ENCODE measurements around the gene LAIR1.
"Not testable (repeated sequence)": the region's sequence is repeated elsewhere in the genome, so short reads cannot be mapped to it uniquely, and the experiment has no call there.

The LAIR1 gene

DNA sequence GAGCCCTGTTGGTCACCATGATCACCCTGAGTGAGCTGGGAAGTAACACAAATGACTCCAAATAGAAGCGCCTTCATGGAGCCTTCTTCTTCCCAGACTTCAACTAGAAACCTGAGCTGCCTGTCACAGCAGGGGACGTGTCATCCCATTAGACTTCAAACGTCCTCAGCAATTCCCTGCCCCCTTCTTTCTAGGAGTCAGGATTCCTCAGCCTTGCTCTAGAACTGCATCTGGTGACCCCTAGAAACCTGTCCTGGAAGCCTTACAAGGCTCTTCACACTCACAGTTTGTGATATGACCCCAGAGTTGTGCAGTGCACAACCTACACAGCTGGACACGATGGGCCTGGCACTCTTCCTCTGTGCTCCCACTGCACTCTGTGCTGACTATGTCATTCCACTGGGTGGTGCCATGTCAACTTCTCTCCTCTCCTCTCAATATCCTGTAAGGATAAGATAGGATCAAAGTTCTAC lies 26.9 kb upstream of the LAIR1 start:
- peaks cover 7% of the 10 kb centered on the region for H3K4me1 ChIP-seq (ENCODE audit: control insufficient read depth, insufficient read depth, low read length)
- H3K9me3 ChIP-seq (ENCODE audit: control insufficient read depth, low read length), result no peaks in the 10 kb centered on the region
- no peaks in the 10 kb centered on the region for H3K36me3 ChIP-seq (ENCODE audit: control insufficient read depth, insufficient read depth, low read length)
- H3K4me3 ChIP-seq (ENCODE audit: low read length), result no peak overlapping the region
- H3K9ac ChIP-seq (ENCODE audit: low read length), result no peak overlapping the region
- peaks cover 10% of the 10 kb centered on the region for H3K27me3 ChIP-seq (ENCODE audit: control insufficient read depth, insufficient read depth, low read length)

DNA sequence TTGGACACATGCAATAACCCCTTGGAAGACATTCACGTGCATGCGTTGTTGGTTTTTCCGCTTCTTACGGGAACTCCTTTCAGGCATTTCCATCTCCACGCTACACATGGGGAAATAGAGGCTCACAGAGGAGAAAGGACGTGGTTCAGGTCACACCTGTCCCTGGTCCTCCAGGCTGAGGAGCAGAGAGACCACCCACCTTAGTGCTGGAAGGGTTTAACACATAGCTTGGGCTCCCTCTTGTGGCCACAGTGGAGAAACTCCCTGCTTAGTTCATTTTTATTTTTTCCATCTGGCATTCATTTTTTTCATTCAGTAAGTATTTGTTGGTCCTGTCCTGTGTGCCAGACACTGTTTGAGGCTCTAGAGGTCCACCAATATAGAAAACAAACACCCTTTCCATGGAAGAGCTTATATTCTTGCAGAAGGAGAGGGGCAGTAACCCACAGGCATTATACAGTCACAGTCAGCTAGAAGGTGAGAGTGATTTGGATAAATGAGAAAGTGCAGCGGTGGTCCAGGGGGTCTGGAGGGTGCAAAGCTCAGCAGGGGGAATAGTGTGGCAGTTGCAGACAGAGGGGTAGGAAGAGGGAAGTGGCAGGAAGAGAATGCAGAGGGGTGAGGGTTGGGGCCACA lies 26.3 kb upstream of the LAIR1 start:
- Histone ChIP-seq H3K27me3 (ENCODE audit: control insufficient read depth, insufficient read depth, low read length) (peaks cover 10% of the 10 kb centered on the region), H3K9me3 (ENCODE audit: control insufficient read depth, low read length) (no peaks in the 10 kb centered on the region), H3K9ac (ENCODE audit: low read length) (no peak overlapping the region), H3K4me1 (ENCODE audit: control insufficient read depth, insufficient read depth, low read length) (peaks cover 7% of the 10 kb centered on the region), H3K4me3 (ENCODE audit: low read length) (no peak overlapping the region), H3K36me3 (ENCODE audit: control insufficient read depth, insufficient read depth, low read length) (no peaks in the 10 kb centered on the region)

DNA sequence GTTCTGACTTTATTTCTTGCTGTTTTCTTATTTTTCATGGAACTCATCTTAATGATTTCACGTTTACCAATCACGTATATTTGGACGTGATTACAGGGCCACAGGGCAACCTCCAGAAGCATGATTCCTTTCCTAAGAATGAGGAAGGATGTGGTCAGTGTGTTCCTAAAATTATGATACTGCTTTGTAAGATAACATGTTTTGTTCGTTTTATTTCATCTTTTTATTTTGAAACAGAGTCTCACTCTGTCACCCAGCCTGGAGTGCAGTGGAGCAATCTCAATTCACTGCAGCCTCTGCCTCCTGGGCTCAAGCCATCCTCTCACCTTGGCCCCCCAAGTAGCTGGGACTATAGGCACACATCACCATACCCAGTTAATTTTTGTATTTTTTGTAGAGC lies 24.8 kb upstream of the LAIR1 start:
- no peaks in the 10 kb centered on the region for H3K9me3 ChIP-seq (ENCODE audit: control insufficient read depth, low read length)
- H3K36me3 ChIP-seq (ENCODE audit: control insufficient read depth, insufficient read depth, low read length), result no peaks in the 10 kb centered on the region
- H3K27me3 ChIP-seq (ENCODE audit: control insufficient read depth, insufficient read depth, low read length), result peaks cover 10% of the 10 kb centered on the region
- no peak overlapping the region for H3K4me3 ChIP-seq (ENCODE audit: low read length)
- peaks cover 7% of the 10 kb centered on the region for H3K4me1 ChIP-seq (ENCODE audit: control insufficient read depth, insufficient read depth, low read length)
- H3K9ac ChIP-seq (ENCODE audit: low read length), result no peak overlapping the region

DNA sequence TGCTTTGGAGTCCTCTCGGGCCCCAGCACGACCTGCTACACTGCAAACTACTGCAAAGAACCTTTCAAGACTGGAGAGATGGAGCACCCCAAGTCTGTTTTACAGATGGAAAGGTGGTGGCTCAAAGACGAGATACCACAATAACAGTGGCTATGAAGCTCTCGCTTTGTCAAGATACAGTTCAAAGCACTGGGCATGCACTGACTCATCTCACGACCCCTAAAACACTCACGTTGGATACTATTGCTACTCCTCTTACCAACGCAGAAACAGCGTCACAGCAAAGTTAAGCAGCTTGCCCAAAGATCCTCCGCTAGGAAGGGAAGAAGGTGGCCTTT lies 24.0 kb upstream of the LAIR1 start:
- no peak overlapping the region for H3K4me3 ChIP-seq (ENCODE audit: low read length)

DNA sequence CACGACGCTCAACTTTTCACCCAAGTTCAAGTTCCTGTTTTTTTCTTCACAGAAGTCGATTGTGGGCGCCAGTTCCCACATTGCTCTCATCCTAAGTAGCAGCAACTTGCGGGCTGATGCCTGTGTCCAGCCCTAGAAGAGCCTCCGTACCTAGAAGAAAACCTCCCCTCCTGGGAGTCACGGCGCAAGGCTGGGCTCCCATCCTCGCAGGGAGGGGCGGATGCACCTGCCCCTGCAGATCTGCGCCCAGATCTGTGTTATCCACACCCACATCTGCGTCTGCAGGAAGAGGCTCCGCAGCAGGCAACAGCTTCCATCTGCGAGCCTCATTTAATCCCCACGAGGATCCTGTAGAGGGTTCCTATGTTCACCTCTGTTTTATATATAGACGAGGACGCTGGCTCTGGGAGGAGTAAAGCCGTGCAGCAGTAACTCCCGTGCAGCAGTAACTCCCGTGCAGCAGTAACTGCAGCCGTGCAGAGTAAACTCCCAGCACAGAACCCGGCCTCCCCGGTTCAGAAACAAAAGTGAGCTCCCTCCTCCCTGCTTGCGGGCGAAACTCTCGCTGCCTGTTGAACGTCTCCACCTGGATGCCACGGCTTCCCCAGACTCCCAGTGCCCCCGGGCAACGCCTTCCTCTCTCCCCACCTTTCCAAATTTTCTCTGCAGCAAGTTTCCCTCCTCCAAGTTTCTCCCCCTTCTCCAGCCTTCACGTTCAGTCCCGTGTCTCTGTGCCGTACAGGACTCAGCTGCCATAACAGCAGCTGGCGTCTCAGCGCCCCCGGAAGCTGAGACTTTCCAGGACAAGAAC lies 23.5 kb upstream of the LAIR1 start:
- Histone ChIP-seq H3K36me3 (ENCODE audit: control insufficient read depth, insufficient read depth, low read length) (no peaks in the 10 kb centered on the region), H3K9me3 (ENCODE audit: control insufficient read depth, low read length) (no peaks in the 10 kb centered on the region), H3K4me3 (ENCODE audit: low read length) (no peak overlapping the region), H3K27me3 (ENCODE audit: control insufficient read depth, insufficient read depth, low read length) (peaks cover 10% of the 10 kb centered on the region), H3K9ac (ENCODE audit: low read length) (peak overlapping the region; percentile 11), H3K4me1 (ENCODE audit: control insufficient read depth, insufficient read depth, low read length) (peaks cover 7% of the 10 kb centered on the region)

More for the DNA sequence above, 24.0 kb upstream of the LAIR1 start:
- Histone ChIP-seq H3K9ac (ENCODE audit: low read length) (peak overlapping the region; percentile 11), H3K36me3 (ENCODE audit: control insufficient read depth, insufficient read depth, low read length) (no peaks in the 10 kb centered on the region), H3K9me3 (ENCODE audit: control insufficient read depth, low read length) (no peaks in the 10 kb centered on the region), H3K27me3 (ENCODE audit: control insufficient read depth, insufficient read depth, low read length) (peaks cover 10% of the 10 kb centered on the region), H3K4me1 (ENCODE audit: control insufficient read depth, insufficient read depth, low read length) (peaks cover 7% of the 10 kb centered on the region)

DNA sequence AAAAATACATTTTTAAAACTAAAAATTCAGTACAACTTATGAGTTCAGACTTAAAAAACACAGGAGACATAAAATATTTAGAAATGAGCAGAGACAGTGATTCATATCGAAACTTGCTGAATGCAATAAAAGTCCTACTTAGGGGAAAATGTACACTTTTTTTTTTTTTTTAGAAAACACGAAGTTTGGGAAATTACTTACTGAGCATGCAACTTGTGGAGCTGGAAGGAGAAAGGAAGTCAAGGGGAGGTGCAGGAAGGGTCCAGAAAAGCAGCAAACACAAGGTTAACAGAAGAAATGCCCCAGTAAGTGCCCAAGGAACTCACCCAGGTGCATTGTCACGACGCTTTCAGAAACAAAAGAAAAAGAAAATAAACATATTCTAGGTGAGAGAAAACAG lies 18.6 kb upstream of the LAIR1 start:
- H3K27me3 ChIP-seq (ENCODE audit: control insufficient read depth, insufficient read depth, low read length), result peaks cover 4% of the 10 kb centered on the region

DNA sequence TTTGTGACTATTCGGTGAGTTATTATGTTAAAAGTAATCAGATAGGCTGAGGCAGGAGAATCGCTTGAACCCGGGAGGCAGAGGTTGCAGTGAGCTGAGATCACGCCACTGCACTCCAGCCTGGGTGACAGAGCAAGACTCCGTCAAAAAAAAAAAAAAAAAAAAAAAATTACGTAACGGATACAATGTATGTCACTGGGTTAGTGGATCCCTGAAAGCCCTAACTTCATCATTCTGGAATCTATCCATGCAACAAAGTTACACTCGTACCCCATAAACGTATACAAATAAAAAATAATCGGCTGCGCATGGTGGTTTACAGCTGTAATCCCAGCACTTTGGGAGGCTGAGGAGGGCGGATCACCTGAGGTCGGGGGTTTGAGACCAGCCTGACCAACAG lies 17.3 kb upstream of the LAIR1 start:
- H3K27me3 ChIP-seq (ENCODE audit: control insufficient read depth, insufficient read depth, low read length); H3K36me3 ChIP-seq (ENCODE audit: control insufficient read depth, insufficient read depth, low read length); H3K9ac ChIP-seq (ENCODE audit: low read length); H3K4me3 ChIP-seq (ENCODE audit: low read length); H3K4me1 ChIP-seq (ENCODE audit: control insufficient read depth, insufficient read depth, low read length); H3K9me3 ChIP-seq (ENCODE audit: control insufficient read depth, low read length): not testable (repeated sequence)

More for the DNA sequence above, 18.6 kb upstream of the LAIR1 start:
- no peaks in the 10 kb centered on the region for H3K36me3 ChIP-seq (ENCODE audit: control insufficient read depth, insufficient read depth, low read length)
- H3K9ac ChIP-seq (ENCODE audit: low read length), result no peak overlapping the region
- peaks cover 7% of the 10 kb centered on the region for H3K4me1 ChIP-seq (ENCODE audit: control insufficient read depth, insufficient read depth, low read length)
- H3K4me3 ChIP-seq (ENCODE audit: low read length), result no peak overlapping the region
- H3K9me3 ChIP-seq (ENCODE audit: control insufficient read depth, low read length), result no peaks in the 10 kb centered on the region

DNA sequence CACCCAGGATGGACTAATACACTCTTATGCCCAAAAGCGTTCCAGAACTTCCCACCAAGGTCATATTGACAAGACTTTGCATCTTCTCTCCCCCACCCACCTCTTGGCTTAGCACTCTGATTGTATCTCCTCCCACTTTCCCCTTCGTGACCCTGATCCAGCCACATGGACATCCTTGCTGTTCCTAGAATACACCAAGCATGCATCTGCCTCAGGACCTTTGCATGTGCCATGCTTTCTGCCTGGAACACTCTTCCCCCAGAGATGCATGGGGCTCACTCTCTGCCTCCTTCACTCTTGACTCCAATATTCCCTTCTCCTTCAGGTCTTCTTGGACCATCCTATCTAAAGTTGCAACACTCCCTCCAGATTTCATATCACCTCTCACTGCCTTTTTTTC lies 16.2 kb upstream of the LAIR1 start:
- Histone ChIP-seq H3K9me3 (ENCODE audit: control insufficient read depth, low read length) (no peaks in the 10 kb centered on the region), H3K4me3 (ENCODE audit: low read length) (no peak overlapping the region), H3K36me3 (ENCODE audit: control insufficient read depth, insufficient read depth, low read length) (no peaks in the 10 kb centered on the region), H3K4me1 (ENCODE audit: control insufficient read depth, insufficient read depth, low read length) (no peaks in the 10 kb centered on the region), H3K9ac (ENCODE audit: low read length) (no peak overlapping the region), H3K27me3 (ENCODE audit: control insufficient read depth, insufficient read depth, low read length) (no peaks in the 10 kb centered on the region)

DNA sequence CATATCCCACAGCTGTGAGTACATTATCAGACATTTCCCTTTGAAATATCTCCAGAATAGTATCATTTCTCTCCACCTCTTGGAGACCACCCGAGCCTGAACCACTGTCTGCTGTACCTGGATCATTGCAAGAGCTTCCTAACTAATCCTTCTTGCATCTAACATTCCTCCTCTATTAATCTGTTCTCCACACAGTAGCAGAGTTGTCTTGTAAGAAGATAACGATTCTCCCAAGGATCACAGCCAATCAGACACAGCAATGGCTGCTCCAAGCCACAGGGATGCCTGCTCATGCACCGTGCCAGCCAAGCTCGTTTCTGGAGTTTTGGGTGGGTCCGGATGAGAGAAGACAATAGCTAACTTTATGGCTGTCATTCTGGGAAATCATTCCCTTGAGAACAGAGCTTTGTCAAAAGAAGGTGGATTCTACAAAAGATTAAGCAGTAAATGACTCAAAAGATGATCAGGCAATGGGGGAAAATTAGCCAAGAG lies 14.5 kb upstream of the LAIR1 start:
- Histone ChIP-seq H3K9me3 (ENCODE audit: control insufficient read depth, low read length) (no peaks in the 10 kb centered on the region), H3K36me3 (ENCODE audit: control insufficient read depth, insufficient read depth, low read length) (no peaks in the 10 kb centered on the region), H3K27me3 (ENCODE audit: control insufficient read depth, insufficient read depth, low read length) (no peaks in the 10 kb centered on the region), H3K4me1 (ENCODE audit: control insufficient read depth, insufficient read depth, low read length) (no peaks in the 10 kb centered on the region), H3K4me3 (ENCODE audit: low read length) (no peak overlapping the region), H3K9ac (ENCODE audit: low read length) (no peak overlapping the region)

DNA sequence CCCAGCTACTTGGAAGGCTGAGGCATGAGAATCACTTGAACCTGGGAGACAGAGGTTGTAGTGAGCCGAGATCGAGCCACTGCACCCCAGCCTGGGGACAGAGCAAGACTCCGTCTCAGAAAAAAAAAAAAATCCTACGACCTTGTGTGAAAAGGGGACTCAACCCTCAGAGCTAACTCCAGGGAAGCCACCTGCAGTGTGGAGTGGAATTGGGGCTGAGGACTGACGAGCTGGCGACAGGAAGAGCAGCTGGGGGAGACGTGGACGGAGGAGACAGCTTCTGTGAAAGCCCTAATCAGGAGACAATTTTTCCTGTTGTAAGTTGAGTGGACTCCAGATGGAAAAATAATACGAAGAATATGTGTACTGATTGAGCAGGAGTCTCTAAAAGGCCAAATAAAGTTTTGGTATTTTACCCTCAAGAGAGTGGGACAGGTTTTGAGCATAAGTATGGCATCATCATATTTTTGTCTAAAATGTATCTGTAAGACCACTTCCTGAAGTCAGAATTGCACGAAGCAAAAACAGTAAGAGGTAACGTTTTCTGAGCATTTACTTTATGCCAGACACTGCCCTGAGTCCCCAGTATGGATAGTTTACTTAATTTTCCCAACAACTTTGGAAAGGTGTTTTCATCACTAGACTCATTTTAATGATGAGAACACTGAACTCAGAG lies 12.0 kb upstream of the LAIR1 start:
- Histone ChIP-seq H3K9me3 (ENCODE audit: control insufficient read depth, low read length) (no peaks in the 10 kb centered on the region), H3K9ac (ENCODE audit: low read length) (no peak overlapping the region), H3K27me3 (ENCODE audit: control insufficient read depth, insufficient read depth, low read length) (no peaks in the 10 kb centered on the region), H3K36me3 (ENCODE audit: control insufficient read depth, insufficient read depth, low read length) (no peaks in the 10 kb centered on the region), H3K4me3 (ENCODE audit: low read length) (no peak overlapping the region), H3K4me1 (ENCODE audit: control insufficient read depth, insufficient read depth, low read length) (no peaks in the 10 kb centered on the region)

DNA sequence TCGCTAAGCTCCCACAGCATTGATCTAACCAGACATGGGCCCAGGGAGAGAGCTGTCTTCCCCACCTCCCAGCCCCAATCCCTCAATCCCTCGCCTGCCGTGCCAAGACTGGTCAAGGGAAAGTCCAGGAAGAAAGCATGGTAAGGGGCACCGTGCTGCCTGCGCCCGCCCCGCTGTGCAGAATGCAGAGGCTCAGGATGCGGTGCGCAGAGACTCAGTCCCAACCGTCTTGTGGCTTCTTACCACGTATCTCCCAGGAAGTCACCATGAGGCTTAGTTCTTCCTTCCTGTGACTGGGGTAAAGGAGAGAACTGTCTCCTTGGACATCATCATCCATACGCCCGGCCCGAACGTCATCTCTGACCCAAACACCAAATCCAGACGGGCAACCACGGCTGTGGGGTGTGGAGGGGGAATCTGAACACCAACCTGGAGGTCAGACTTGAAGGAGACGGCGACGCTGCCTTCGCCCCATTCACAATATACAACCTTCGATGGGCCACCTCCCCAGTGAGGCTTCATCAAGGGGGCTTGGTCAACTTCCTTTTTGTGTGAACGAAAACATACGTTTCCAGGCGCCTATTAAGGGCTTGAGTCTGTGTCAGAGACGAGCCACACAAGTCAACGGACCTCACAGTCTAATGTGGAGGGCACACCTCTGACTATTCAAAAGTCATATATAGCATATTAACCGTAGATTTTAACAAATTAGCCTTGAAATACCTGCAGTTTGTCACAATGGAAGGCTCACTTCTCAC lies 10.6 kb upstream of the LAIR1 start:
- not testable (repeated sequence) for H3K4me3 ChIP-seq (ENCODE audit: low read length); H3K27me3 ChIP-seq (ENCODE audit: control insufficient read depth, insufficient read depth, low read length); H3K9me3 ChIP-seq (ENCODE audit: control insufficient read depth, low read length); H3K36me3 ChIP-seq (ENCODE audit: control insufficient read depth, insufficient read depth, low read length); H3K4me1 ChIP-seq (ENCODE audit: control insufficient read depth, insufficient read depth, low read length); H3K9ac ChIP-seq (ENCODE audit: low read length)

Data from mucosa of stomach (tissue), 1 donor.